GM23338 (cell line): ENCODE data around the gene COQ10A. TPM values are rescaled to one million over a fixed set of nuclear protein-coding genes. Genes with fewer than 3 reads are reported as not detected.
"Not testable (repeated sequence)": the region's sequence is repeated elsewhere in the genome, so short reads cannot be mapped to it uniquely, and the experiment has no call there.

Source experiments
- ATAC-seq: fragments of 200-7000 bp; cut with Tn5 transposase; 3 replicates; pipeline ENCODE4 v1.9.1; 2020
- DNase-seq: peaks from one replicate; pipeline ENCODE4 v3.0.0-alpha.2; 2015; ENCODE audit warnings: low spot score
- H2AFZ ChIP-seq: fragments of 200-600 bp; sonication (generic); 2 replicates; pipeline ENCODE4 v1.8.0; 2016; ENCODE audit warnings: antibody characterized with exemption, mild to moderate bottlenecking, moderate library complexity
- H3F3A ChIP-seq: fragments of 200-600 bp; sonication (generic); replicated peaks from 2 replicates; pipeline ENCODE4 v1.8.0; 2017; ENCODE audit warnings: antibody characterized with exemption, mixed run types, low read depth
- H3K27ac ChIP-seq: fragments of 200-600 bp; sonication (generic); 2 replicates; pipeline ENCODE4 v1.6.1; 2016; ENCODE audit warnings: low read depth
- H3K27me3 ChIP-seq: fragments of 200-600 bp; sonication (generic); 2 replicates; pipeline ENCODE4 v1.8.0; 2016; ENCODE audit warnings: mild to moderate bottlenecking, mixed run types, moderate library complexity; ENCODE audit not compliant: insufficient read depth
- H3K36me3 ChIP-seq: fragments of 200-600 bp; sonication (generic); 2 replicates; pipeline ENCODE4 v1.8.0; 2016; ENCODE audit warnings: mild to moderate bottlenecking; ENCODE audit not compliant: insufficient read depth
- H3K4me1 ChIP-seq: fragments of 200-600 bp; sonication (generic); 2 replicates; pipeline ENCODE4 v1.8.0; 2016; ENCODE audit warnings: mild to moderate bottlenecking, moderate library complexity; ENCODE audit not compliant: insufficient read depth
- H3K4me2 ChIP-seq: fragments of 200-600 bp; sonication (generic); 2 replicates; pipeline ENCODE4 v1.7.1; 2017; ENCODE audit warnings: mixed run types
- H3K4me3 ChIP-seq: fragments of 200-600 bp; sonication (generic); 2 replicates; pipeline ENCODE4 v1.6.1; 2016; ENCODE audit warnings: mixed run types
- H3K79me2 ChIP-seq: fragments of 200-600 bp; sonication (generic); replicated peaks from 2 replicates; pipeline ENCODE4 v1.8.0; 2017; ENCODE audit warnings: mild to moderate bottlenecking; ENCODE audit not compliant: insufficient read depth
- H3K9me2 ChIP-seq: fragments of 200-600 bp; sonication (generic); 2 replicates; pipeline ENCODE4 v1.8.0; 2017; ENCODE audit not compliant: insufficient read depth
- H4K20me1 ChIP-seq: fragments of 200-600 bp; sonication (generic); replicated peaks from 2 replicates; pipeline ENCODE4 v1.8.0; 2017; ENCODE audit warnings: mild to moderate bottlenecking; ENCODE audit not compliant: insufficient read depth
- H3K27ac Mint-ChIP-seq: 2 replicates; pipeline ENCODE4 v1.8.0; 2020; ENCODE audit warnings: inconsistent platforms, mild to moderate bottlenecking, moderate library complexity, mixed read lengths
- H3K27me3 Mint-ChIP-seq: 3 replicates; pipeline ENCODE4 v1.8.0; 2022; ENCODE audit warnings: low read depth, mild to moderate bottlenecking, moderate library complexity, mixed read lengths, inconsistent platforms; ENCODE audit not compliant: insufficient read depth, poor library complexity
- H3K36me3 Mint-ChIP-seq: 3 replicates; pipeline ENCODE4 v1.8.0; 2021; ENCODE audit warnings: low read depth, mild to moderate bottlenecking, inconsistent platforms, moderate library complexity, mixed read lengths
- H3K4me1 Mint-ChIP-seq: 3 replicates; pipeline ENCODE4 v1.8.0; 2020; ENCODE audit warnings: mild to moderate bottlenecking, inconsistent platforms, mixed read lengths
- H3K4me3 Mint-ChIP-seq: 3 replicates; pipeline ENCODE4 v1.8.0; 2021; ENCODE audit warnings: moderate library complexity, mild to moderate bottlenecking, inconsistent platforms, mixed read lengths
- H3K9me3 Mint-ChIP-seq: 3 replicates; pipeline ENCODE4 v1.8.0; 2020; ENCODE audit warnings: moderate library complexity, mild to moderate bottlenecking, inconsistent platforms, mixed read lengths
- EZH2 ChIP-seq: fragments of 200-600 bp; sonication (generic); IDR thresholded peaks from one replicate; pipeline ENCODE4 v1.8.0; 2017; ENCODE audit warnings: antibody characterized with exemption, mild to moderate bottlenecking, low read depth; ENCODE audit not compliant: unreplicated experiment
- EZH2phosphoT487 ChIP-seq: fragments of 200-600 bp; sonication (generic); IDR thresholded peaks from one replicate; pipeline ENCODE4 v1.8.1; 2018; ENCODE audit warnings: antibody characterized with exemption; ENCODE audit not compliant: unreplicated experiment
- JUNB ChIP-seq: IDR thresholded peaks from one replicate; pipeline ENCODE4 v1.6.1; 2016; ENCODE audit warnings: antibody characterized with exemption; ENCODE audit not compliant: unreplicated experiment
- NANOG ChIP-seq: IDR thresholded peaks from 2 replicates; pipeline ENCODE4 v1.6.1; 2016; ENCODE audit warnings: antibody characterized with exemption, borderline replicate concordance
- POLR2AphosphoS5 ChIP-seq: IDR thresholded peaks from 2 replicates; pipeline ENCODE4 v1.6.1; 2016; ENCODE audit warnings: antibody characterized with exemption, low read depth
- ZNF114 ChIP-seq: fragments of 250-450 bp; sonication (Bioruptor Pico); IDR thresholded peaks from 2 replicates; pipeline ENCODE4 v1.5.0; 2020; ENCODE audit warnings: mild to moderate bottlenecking, moderate library complexity
- ZNF331 ChIP-seq: fragments of 250-450 bp; sonication (Bioruptor Pico); IDR thresholded peaks from 2 replicates; pipeline ENCODE4 v1.5.0; 2020; ENCODE audit warnings: low read depth, mild to moderate bottlenecking, moderate library complexity
- polyA plus RNA-seq: library from polyadenylated mRNA; unstranded; fragments of >200 nt; fragmentation: Nextera tagmentation; extraction: Ambion mirVana; gene quantifications from 2 replicates; pipeline ENCODE4 v1.2.1, GENCODE V29; 2016
- total RNA-seq: library from RNA; depleted of rRNA; stranded (reverse); fragments of >200 nt; shearing (Covaris generic); gene quantifications from 2 replicates; pipeline ENCODE4 v1.2.3, GENCODE V29; 2014
- TF ChIP-seq, protein P1 (sequence below), 2 experiments: fragments of 200-600 bp in 1 of 2; sonication (generic) in 1 of 2; conservative IDR thresholded peaks; 2 replicates each; pipeline versions ENCODE4 v1.5.1 to v1.6.1; 2016 to 2017; ENCODE audit warnings: antibody characterized with exemption in 2 of 2, low read depth in 2 of 2, mild to moderate bottlenecking in 2 of 2, moderate library complexity in 1 of 2
- TF ChIP-seq, protein P2 (sequence below): IDR thresholded peaks from 2 replicates; pipeline ENCODE4 v1.6.1; 2016; ENCODE audit warnings: antibody characterized with exemption

Gene COQ10A
- total and polyA plus RNA-seq, 2 experiments from 2014 or later, result 12.8 to 15.2 TPM

- not testable (repeated sequence) for H3K79me2 ChIP-seq, H3K9me3 Mint-ChIP-seq, H4K20me1 ChIP-seq, H3K36me3 ChIP-seq, H3K27me3 ChIP-seq, H3K4me3 ChIP-seq, H3K27ac Mint-ChIP-seq, DNase-seq, H3K9me2 ChIP-seq, H3K27ac ChIP-seq, H3K36me3 Mint-ChIP-seq, ATAC-seq, H3K4me2 ChIP-seq, H2AFZ ChIP-seq, H3K4me3 Mint-ChIP-seq
- Mint-ChIP-seq H3K4me1 (peaks cover 13% of the 10 kb centered on the region), H3K27me3 (peaks cover 31% of the 10 kb centered on the region)
- Histone ChIP-seq H3K4me1 (peaks cover 11% of the 10 kb centered on the region), H3F3A (peaks cover 19% of the 10 kb centered on the region)
- TF ChIP-seq, protein P1, sequence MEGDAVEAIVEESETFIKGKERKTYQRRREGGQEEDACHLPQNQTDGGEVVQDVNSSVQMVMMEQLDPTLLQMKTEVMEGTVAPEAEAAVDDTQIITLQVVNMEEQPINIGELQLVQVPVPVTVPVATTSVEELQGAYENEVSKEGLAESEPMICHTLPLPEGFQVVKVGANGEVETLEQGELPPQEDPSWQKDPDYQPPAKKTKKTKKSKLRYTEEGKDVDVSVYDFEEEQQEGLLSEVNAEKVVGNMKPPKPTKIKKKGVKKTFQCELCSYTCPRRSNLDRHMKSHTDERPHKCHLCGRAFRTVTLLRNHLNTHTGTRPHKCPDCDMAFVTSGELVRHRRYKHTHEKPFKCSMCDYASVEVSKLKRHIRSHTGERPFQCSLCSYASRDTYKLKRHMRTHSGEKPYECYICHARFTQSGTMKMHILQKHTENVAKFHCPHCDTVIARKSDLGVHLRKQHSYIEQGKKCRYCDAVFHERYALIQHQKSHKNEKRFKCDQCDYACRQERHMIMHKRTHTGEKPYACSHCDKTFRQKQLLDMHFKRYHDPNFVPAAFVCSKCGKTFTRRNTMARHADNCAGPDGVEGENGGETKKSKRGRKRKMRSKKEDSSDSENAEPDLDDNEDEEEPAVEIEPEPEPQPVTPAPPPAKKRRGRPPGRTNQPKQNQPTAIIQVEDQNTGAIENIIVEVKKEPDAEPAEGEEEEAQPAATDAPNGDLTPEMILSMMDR (conservative IDR thresholded peaks at IDR 0.05; ENCODE audit: low read depth in 2 of 2), result peak; percentile 45 to 62
Observed at GRCh38 chr12:56262955-56263354, 3.8 kb upstream of the COQ10A start.

GRCh38 chr12:56266068-56266692 is 562 bp upstream of the COQ10A start:
- Histone ChIP-seq H3K27ac (peak overlapping the region; percentile 96; the same call in 1 of the 2 replicates), H3K4me3 (peak overlapping the region; percentile 80), H3K4me2 (peak overlapping the region; percentile 95), H2AFZ (peak overlapping the region; percentile 99), H3F3A (peaks cover 25% of the 10 kb centered on the region)
- H3K4me1 ChIP-seq, H3K27me3 ChIP-seq, H3K9me2 ChIP-seq, DNase-seq, H3K79me2 ChIP-seq, H3K36me3 ChIP-seq, ATAC-seq, H4K20me1 ChIP-seq, H3K9me3 Mint-ChIP-seq: not testable (repeated sequence)
- Mint-ChIP-seq H3K4me1 (peaks cover 10% of the 10 kb centered on the region), H3K4me3 (peak overlapping the region; percentile 90), H3K36me3 (peaks cover 23% of the 10 kb centered on the region), H3K27me3 (peaks cover 27% of the 10 kb centered on the region), H3K27ac (peak overlapping the region; percentile 95)

GRCh38 chr12:56267443-56268071 is 815 bp downstream of the COQ10A start:
- TF ChIP-seq ZNF114 (CRISPR knock-in tag), result no peak
- TF ChIP-seq EZH2phosphoT487, result no peak
- TF ChIP-seq, protein P2, sequence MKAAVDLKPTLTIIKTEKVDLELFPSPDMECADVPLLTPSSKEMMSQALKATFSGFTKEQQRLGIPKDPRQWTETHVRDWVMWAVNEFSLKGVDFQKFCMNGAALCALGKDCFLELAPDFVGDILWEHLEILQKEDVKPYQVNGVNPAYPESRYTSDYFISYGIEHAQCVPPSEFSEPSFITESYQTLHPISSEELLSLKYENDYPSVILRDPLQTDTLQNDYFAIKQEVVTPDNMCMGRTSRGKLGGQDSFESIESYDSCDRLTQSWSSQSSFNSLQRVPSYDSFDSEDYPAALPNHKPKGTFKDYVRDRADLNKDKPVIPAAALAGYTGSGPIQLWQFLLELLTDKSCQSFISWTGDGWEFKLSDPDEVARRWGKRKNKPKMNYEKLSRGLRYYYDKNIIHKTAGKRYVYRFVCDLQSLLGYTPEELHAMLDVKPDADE, result no peak
- no peak for TF ChIP-seq NANOG
- no peak for TF ChIP-seq POLR2AphosphoS5
- TF ChIP-seq EZH2, result no peak
- no peak for TF ChIP-seq JUNB
- no peak for TF ChIP-seq ZNF331
- H3K36me3 Mint-ChIP-seq, result peaks cover 33% of the 10 kb centered on the region

More at GRCh38 chr12:56267443-56268071, 815 bp downstream of the COQ10A start:
- peak overlapping the region; percentile 99; the same call in 1 of the 2 replicates for H2AFZ ChIP-seq
- no peaks in the 10 kb centered on the region for H3K9me2 ChIP-seq
- H3K4me3 ChIP-seq, result peak overlapping the region; percentile 80
- H3F3A ChIP-seq, result peaks cover 35% of the 10 kb centered on the region
- Mint-ChIP-seq H3K9me3 (no peaks in the 10 kb centered on the region; the same call in 2 of the 3 replicates), H3K27me3 (peaks cover 24% of the 10 kb centered on the region), H3K27ac (no peak overlapping the region; the same call in 1 of the 2 replicates), H3K4me1 (peaks cover 10% of the 10 kb centered on the region), H3K4me3 (peak overlapping the region; percentile 90)
- H3K36me3 ChIP-seq, result peaks cover 4% of the 10 kb centered on the region
- peaks cover 5% of the 10 kb centered on the region; the same call in 1 of the 2 replicates for H3K4me1 ChIP-seq
- ATAC-seq (peak; percentile 43), DNase-seq (peak; percentile 58)
- no peaks in the 10 kb centered on the region for H3K27me3 ChIP-seq
- no peaks in the 10 kb centered on the region; the same call in 1 of the 2 replicates for H4K20me1 ChIP-seq
- no peaks in the 10 kb centered on the region for H3K79me2 ChIP-seq
- peak overlapping the region; percentile 96; the same call in 1 of the 2 replicates for H3K27ac ChIP-seq
- H3K4me2 ChIP-seq, result peak overlapping the region; percentile 95
